Measurements from ENCODE around the gene MFSD11.
"Not testable (repeated sequence)": the region's sequence is repeated elsewhere in the genome, so short reads cannot be mapped to it uniquely, and the experiment has no call there.

DNA sequence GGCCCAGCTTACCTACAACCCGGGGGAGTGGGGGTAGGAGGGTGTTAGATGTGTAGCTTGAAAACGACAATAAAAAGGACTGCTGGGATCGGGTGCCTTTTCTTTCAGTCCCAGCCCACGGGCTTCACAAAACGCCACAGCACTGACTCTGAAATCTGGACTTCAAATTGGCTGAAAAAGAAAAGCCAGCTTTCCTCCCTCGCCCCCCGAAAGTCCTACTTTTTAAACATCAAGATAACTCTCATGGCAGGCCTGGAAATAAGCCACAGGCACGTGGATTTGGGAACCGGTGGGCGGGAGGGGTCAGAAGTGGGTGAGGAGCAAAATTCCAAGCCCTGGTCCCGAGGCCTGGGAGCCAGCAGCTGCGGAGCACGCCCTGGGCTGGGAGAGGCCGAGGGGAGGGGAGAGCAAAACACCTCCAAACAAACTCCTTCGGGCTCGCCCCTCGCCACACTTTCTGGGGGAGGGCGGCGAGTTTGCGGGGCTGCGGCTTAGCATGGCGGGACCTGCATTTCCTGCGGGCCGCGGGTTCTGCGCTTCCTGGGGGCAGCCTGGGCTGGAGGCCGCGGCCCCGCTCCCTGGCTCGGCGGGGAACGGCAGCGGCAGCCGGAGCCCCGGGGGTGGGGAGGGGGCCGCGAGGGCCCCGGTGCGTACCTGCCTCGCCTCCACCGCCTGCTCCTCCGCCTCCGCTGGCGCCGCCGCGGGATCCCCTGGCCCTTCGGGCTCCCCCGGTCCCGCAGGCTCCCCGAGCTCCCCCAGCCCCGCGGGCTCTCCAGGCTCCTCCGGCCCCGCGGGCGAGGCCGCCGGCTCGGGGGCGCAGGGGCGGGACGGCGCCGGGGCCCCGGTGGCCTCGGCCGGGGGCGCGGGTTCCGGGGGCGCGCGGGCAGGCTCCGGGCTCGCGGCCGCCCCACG, 27.7 kb upstream of the MFSD11 start:
- TF ChIP-seq, protein P1, sequence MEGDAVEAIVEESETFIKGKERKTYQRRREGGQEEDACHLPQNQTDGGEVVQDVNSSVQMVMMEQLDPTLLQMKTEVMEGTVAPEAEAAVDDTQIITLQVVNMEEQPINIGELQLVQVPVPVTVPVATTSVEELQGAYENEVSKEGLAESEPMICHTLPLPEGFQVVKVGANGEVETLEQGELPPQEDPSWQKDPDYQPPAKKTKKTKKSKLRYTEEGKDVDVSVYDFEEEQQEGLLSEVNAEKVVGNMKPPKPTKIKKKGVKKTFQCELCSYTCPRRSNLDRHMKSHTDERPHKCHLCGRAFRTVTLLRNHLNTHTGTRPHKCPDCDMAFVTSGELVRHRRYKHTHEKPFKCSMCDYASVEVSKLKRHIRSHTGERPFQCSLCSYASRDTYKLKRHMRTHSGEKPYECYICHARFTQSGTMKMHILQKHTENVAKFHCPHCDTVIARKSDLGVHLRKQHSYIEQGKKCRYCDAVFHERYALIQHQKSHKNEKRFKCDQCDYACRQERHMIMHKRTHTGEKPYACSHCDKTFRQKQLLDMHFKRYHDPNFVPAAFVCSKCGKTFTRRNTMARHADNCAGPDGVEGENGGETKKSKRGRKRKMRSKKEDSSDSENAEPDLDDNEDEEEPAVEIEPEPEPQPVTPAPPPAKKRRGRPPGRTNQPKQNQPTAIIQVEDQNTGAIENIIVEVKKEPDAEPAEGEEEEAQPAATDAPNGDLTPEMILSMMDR (IDR thresholded peaks at IDR 0.05; ENCODE audit: low read depth, low read length, poor library complexity, severe bottlenecking): not testable (repeated sequence)
- peak; percentile 67; the same call in 1 of the 2 replicates for TF ChIP-seq EZH2phosphoT487 (IDR thresholded peaks at IDR 0.05; ENCODE audit: borderline replicate concordance, low read length)
